ENCODE measurements around the gene CTSL.
"Not testable (repeated sequence)": the region's sequence is repeated elsewhere in the genome, so short reads cannot be mapped to it uniquely, and the experiment has no call there.

CTSL gene

DNA sequence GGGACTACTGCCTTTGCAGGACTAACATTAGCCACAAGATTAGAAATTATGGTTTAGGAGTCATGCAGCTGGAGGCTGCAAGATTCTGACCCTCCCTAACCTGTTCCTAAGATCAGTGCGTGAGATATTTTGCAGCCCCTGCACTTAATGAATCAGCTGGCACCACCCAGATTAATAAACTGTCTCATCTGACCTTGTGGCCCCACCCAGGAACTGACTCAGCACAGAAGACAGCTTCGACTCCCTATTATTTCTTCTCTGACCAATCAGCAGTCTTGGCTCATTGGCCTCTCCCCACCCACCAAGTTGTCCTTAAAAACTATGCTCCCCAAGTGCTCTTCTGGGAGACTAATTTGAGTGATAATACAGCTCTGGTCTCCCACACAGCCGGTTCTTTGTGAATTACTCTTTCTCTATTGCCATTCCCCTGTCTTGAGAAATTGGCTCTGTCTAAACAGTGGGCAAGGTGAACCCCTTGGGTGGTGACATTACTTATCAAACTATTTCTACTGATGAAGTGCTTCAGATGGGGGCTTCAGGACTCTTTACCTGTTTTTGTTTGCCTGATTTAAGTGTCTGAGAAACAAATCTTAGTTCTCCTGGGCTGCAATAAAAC is 17.0 kb downstream of the CTSL start:
- no peaks in the 10 kb centered on the region for H3K36me3 ChIP-seq (ENCODE audit: insufficient read depth, low read length)
- TF ChIP-seq, protein P1, sequence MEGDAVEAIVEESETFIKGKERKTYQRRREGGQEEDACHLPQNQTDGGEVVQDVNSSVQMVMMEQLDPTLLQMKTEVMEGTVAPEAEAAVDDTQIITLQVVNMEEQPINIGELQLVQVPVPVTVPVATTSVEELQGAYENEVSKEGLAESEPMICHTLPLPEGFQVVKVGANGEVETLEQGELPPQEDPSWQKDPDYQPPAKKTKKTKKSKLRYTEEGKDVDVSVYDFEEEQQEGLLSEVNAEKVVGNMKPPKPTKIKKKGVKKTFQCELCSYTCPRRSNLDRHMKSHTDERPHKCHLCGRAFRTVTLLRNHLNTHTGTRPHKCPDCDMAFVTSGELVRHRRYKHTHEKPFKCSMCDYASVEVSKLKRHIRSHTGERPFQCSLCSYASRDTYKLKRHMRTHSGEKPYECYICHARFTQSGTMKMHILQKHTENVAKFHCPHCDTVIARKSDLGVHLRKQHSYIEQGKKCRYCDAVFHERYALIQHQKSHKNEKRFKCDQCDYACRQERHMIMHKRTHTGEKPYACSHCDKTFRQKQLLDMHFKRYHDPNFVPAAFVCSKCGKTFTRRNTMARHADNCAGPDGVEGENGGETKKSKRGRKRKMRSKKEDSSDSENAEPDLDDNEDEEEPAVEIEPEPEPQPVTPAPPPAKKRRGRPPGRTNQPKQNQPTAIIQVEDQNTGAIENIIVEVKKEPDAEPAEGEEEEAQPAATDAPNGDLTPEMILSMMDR (IDR thresholded peaks at IDR 0.05; ENCODE audit: borderline replicate concordance, extremely low read depth, low read length, poor library complexity, severe bottlenecking) = no peak
- no peak for TF ChIP-seq EZH2 (IDR thresholded peaks at IDR 0.05; ENCODE audit: borderline replicate concordance, low read depth, low read length, severe bottlenecking)
- no peaks in the 10 kb centered on the region for H3K4me1 ChIP-seq (ENCODE audit: insufficient read depth, low read length)
- H3K9me3 ChIP-seq (ENCODE audit: insufficient read depth, low read length, severe bottlenecking) = no peaks in the 10 kb centered on the region
- DNase-seq (no peak), ATAC-seq (ENCODE audit: insufficient read depth, low read depth) (no peak)
- H3K4me3 ChIP-seq (ENCODE audit: low read depth in 1 of 2, low read length in 2 of 2) = no peak overlapping the region
- H4K20me1 ChIP-seq (ENCODE audit: insufficient read depth, low read length) = no peaks in the 10 kb centered on the region
- no peaks in the 10 kb centered on the region for H3K79me2 ChIP-seq (ENCODE audit: insufficient read depth, low read length)
- H3K27ac ChIP-seq (ENCODE audit: low read length) = no peak overlapping the region
- no peak overlapping the region for H2AFZ ChIP-seq (ENCODE audit: low read depth, low read length)
- H3K27me3 ChIP-seq (ENCODE audit: insufficient read depth, low read length, poor library complexity) = no peaks in the 10 kb centered on the region
- H3K9ac ChIP-seq (ENCODE audit: low read depth, low read length) = no peak overlapping the region
- H3K4me2 ChIP-seq (ENCODE audit: insufficient read depth, low read length) = no peak overlapping the region

DNA sequence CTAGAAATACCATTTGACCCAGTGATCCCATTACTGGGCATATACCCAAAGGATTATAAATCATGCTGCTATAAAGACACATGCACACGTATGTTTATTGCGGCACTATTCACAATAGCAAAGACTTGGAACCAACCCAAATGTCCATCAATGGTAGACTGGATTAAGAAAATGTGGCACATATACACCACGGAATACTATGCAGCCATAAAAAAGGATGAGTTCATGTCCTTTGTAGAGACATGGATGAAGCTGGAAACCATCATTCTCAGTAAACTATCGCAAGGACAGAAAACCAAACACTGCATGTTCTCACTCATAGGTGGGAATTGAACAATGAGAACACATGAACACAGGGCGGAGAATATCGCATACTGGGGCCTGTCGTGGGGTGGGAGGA is 18.3 kb downstream of the CTSL start:
- not testable (repeated sequence) for H3K4me1 ChIP-seq (ENCODE audit: insufficient read depth, low read length); ATAC-seq (ENCODE audit: insufficient read depth, low read depth); H3K79me2 ChIP-seq (ENCODE audit: insufficient read depth, low read length); H3K4me2 ChIP-seq (ENCODE audit: insufficient read depth, low read length); H3K27me3 ChIP-seq (ENCODE audit: insufficient read depth, low read length, poor library complexity); H3K4me3 ChIP-seq (ENCODE audit: low read depth in 1 of 2, low read length in 2 of 2); H4K20me1 ChIP-seq (ENCODE audit: insufficient read depth, low read length); H3K27ac ChIP-seq (ENCODE audit: low read length); H3K9me3 ChIP-seq (ENCODE audit: insufficient read depth, low read length, severe bottlenecking); H3K36me3 ChIP-seq (ENCODE audit: insufficient read depth, low read length); H3K9ac ChIP-seq (ENCODE audit: low read depth, low read length); H2AFZ ChIP-seq (ENCODE audit: low read depth, low read length); DNase-seq

DNA sequence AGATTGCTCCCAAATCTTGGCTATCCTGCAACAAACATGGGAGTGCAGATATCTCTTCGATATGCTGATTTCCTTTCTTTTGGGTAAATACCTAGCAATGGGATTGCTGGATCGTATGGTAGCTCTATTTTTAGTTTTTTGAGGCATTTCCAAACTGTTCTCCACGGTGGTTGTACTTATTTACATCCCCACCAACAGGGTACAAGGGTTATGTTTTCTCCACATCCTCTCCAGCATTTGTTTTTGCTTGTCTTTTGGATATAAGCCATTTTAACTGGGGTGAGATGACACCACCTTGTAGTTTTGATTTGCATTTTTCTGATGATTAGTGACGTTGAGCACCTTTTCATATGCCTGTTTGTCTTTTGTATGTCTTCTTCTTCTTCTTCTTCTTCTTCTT is 20.3 kb downstream of the CTSL start:
- Histone ChIP-seq H3K4me1 (ENCODE audit: insufficient read depth, low read length) (no peaks in the 10 kb centered on the region), H3K27ac (ENCODE audit: low read length) (no peak overlapping the region), H3K4me2 (ENCODE audit: insufficient read depth, low read length) (no peak overlapping the region), H3K36me3 (ENCODE audit: insufficient read depth, low read length) (no peaks in the 10 kb centered on the region), H3K79me2 (ENCODE audit: insufficient read depth, low read length) (no peaks in the 10 kb centered on the region), H3K9ac (ENCODE audit: low read depth, low read length) (no peak overlapping the region), H3K9me3 (ENCODE audit: insufficient read depth, low read length, severe bottlenecking) (no peaks in the 10 kb centered on the region), H4K20me1 (ENCODE audit: insufficient read depth, low read length) (no peaks in the 10 kb centered on the region), H3K27me3 (ENCODE audit: insufficient read depth, low read length, poor library complexity) (no peaks in the 10 kb centered on the region), H2AFZ (ENCODE audit: low read depth, low read length) (no peak overlapping the region), H3K4me3 (ENCODE audit: low read depth in 1 of 2, low read length in 2 of 2) (no peak overlapping the region)
- no peak for ATAC-seq (ENCODE audit: insufficient read depth, low read depth)
- DNase-seq = no peak
- TF ChIP-seq EZH2 (IDR thresholded peaks at IDR 0.05; ENCODE audit: borderline replicate concordance, low read depth, low read length, severe bottlenecking) = no peak
- TF ChIP-seq, protein P1 (IDR thresholded peaks at IDR 0.05; ENCODE audit: borderline replicate concordance, extremely low read depth, low read length, poor library complexity, severe bottlenecking) = no peak

DNA sequence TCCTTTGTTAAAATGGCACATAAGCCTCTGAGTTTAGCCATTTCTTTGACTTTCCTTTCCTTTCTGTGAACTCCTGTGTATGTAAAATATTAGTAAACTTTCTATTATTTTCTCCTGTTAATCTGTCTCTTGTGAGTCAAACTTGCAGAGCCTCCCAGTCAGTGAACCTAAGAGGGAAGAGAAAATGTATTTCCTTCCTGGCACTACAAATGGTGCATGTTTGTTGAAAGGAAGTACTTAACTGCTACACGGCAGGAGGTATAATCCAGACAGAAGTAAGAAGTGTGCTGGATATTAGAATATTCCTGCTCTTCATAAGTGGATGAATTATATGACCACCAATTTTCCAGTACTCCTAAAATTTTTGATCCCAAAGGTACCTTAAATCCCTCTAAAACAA is 23.0 kb downstream of the CTSL start:
- no peaks in the 10 kb centered on the region for H3K79me2 ChIP-seq (ENCODE audit: insufficient read depth, low read length)
- H2AFZ ChIP-seq (ENCODE audit: low read depth, low read length) = no peak overlapping the region
- H3K4me2 ChIP-seq (ENCODE audit: insufficient read depth, low read length) = no peak overlapping the region
- TF ChIP-seq EZH2 (IDR thresholded peaks at IDR 0.05; ENCODE audit: borderline replicate concordance, low read depth, low read length, severe bottlenecking) = no peak
- TF ChIP-seq, protein P1 (IDR thresholded peaks at IDR 0.05; ENCODE audit: borderline replicate concordance, extremely low read depth, low read length, poor library complexity, severe bottlenecking) = no peak
- no peaks in the 10 kb centered on the region for H4K20me1 ChIP-seq (ENCODE audit: insufficient read depth, low read length)
- ATAC-seq (ENCODE audit: insufficient read depth, low read depth) (no peak), DNase-seq (no peak)
- H3K27me3 ChIP-seq (ENCODE audit: insufficient read depth, low read length, poor library complexity) = no peaks in the 10 kb centered on the region
- no peaks in the 10 kb centered on the region for H3K36me3 ChIP-seq (ENCODE audit: insufficient read depth, low read length)
- no peak overlapping the region for H3K9ac ChIP-seq (ENCODE audit: low read depth, low read length)
- no peak overlapping the region for H3K4me3 ChIP-seq (ENCODE audit: low read depth in 1 of 2, low read length in 2 of 2)
- peaks cover 2% of the 10 kb centered on the region for H3K9me3 ChIP-seq (ENCODE audit: insufficient read depth, low read length, severe bottlenecking)
- H3K4me1 ChIP-seq (ENCODE audit: insufficient read depth, low read length) = no peaks in the 10 kb centered on the region
- no peak overlapping the region for H3K27ac ChIP-seq (ENCODE audit: low read length)

Data from DND-41 (cell line).